SK-N-SH (cell line): ENCODE data around the gene SMIM3. TPM values are rescaled to one million over a fixed set of nuclear protein-coding genes. Genes with fewer than 3 reads are reported as not detected.

Experiments used
- CTCF ChIA-PET: fragments of 300-600, 350-600 bp; formaldehyde crosslinking; extraction: SDS; loops from one replicate; lab custom pipeline; 2021; lab: Yijun Ruan, JAX
- POLR2A ChIA-PET: fragments of 350-600 bp; sonication (Branson Sonifier 250); formaldehyde crosslinking; extraction: SDS; loops from one replicate; lab custom pipeline; 2020; ENCODE audit warnings: antibody characterized with exemption, inconsistent platforms; lab: Yijun Ruan, JAX
- DNase-seq: peaks from one replicate; pipeline ENCODE4 v3.0.0; 2012
- H2AFZ ChIP-seq: fragments of 200-600 bp; sonication (generic); 2 replicates; pipeline ENCODE4 v1.8.1; 2016; ENCODE audit warnings: antibody characterized with exemption, mild to moderate bottlenecking, low read depth
- H3F3A ChIP-seq: fragments of 200-600 bp; sonication (generic); replicated peaks from 2 replicates; pipeline ENCODE3; 2016; ENCODE audit warnings: antibody characterized with exemption, mild to moderate bottlenecking; ENCODE audit not compliant: insufficient read depth
- H3K27ac ChIP-seq, 2 experiments: fragments of 200-500 bp in 1 of 2; fragments of 200-600 bp in 1 of 2; sonication (Bioruptor generic) in 1 of 2; sonication (generic), shearing (Covaris generic) in 1 of 2; 2 replicates each; pipeline versions ENCODE4 v1.5.1 to v1.6.1; 2014 to 2016; ENCODE audit warnings: low read depth in 2 of 2, inconsistent platforms in 1 of 2, low read length in 1 of 2, mild to moderate bottlenecking in 1 of 2, mixed read lengths in 1 of 2
- H3K27me3 ChIP-seq: fragments of 200-600 bp; sonication (generic), shearing (Covaris generic); 2 replicates; pipeline ENCODE4 v1.6.1; 2016; ENCODE audit warnings: mixed run types; ENCODE audit not compliant: insufficient read depth
- H3K36me3 ChIP-seq, 2 experiments: fragments of 200-500 bp in 1 of 2; fragments of 200-600 bp in 1 of 2; sonication (Bioruptor generic) in 1 of 2; sonication (generic) in 1 of 2; replicated peaks in 1 of 2; 2 replicates each; pipeline versions ENCODE3 to v1.5.1; 2014 to 2016; ENCODE audit warnings: low read length in 1 of 2, mild to moderate bottlenecking in 1 of 2; ENCODE audit not compliant: insufficient read depth in 2 of 2, control insufficient read depth in 1 of 2
- H3K4me1 ChIP-seq, 2 experiments: fragments of 200-500 bp in 1 of 2; fragments of 200-600 bp in 1 of 2; sonication (Bioruptor generic) in 1 of 2; sonication (generic), shearing (Covaris generic) in 1 of 2; 2 replicates each; pipeline versions ENCODE4 v1.5.1 to v1.6.1; 2014 to 2016; ENCODE audit warnings: low read depth in 1 of 2, low read length in 1 of 2, mixed run types in 1 of 2; ENCODE audit not compliant: insufficient read depth in 2 of 2, control insufficient read depth in 1 of 2
- H3K4me2 ChIP-seq: fragments of 200-600 bp; sonication (generic), shearing (Covaris generic); 2 replicates; pipeline ENCODE4 v1.6.1; 2017; ENCODE audit warnings: mixed run types
- H3K4me3 ChIP-seq, 2 experiments: fragments of 200-500 bp in 1 of 2; fragments of 200-600 bp in 1 of 2; sonication (Bioruptor generic) in 1 of 2; sonication (generic), shearing (Covaris generic) in 1 of 2; 2 replicates each; pipeline versions ENCODE4 v1.5.1 to v1.8.1; 2014 to 2016; ENCODE audit warnings: low read depth in 2 of 2, inconsistent platforms in 1 of 2, low read length in 1 of 2, mild to moderate bottlenecking in 1 of 2, mixed read lengths in 1 of 2, moderate library complexity in 1 of 2
- H3K79me2 ChIP-seq: fragments of 200-600 bp; sonication (generic); 2 replicates; pipeline ENCODE4 v1.8.1; 2017; ENCODE audit warnings: mild to moderate bottlenecking; ENCODE audit not compliant: insufficient read depth
- H3K9ac ChIP-seq: fragments of 200-600 bp; sonication (generic); 2 replicates; pipeline ENCODE4 v1.6.1; 2017; ENCODE audit warnings: mixed run types
- H3K9me2 ChIP-seq: fragments of 200-600 bp; sonication (generic); 2 replicates; pipeline ENCODE4 v1.6.1; 2017; ENCODE audit warnings: mixed run types
- H3K9me3 ChIP-seq: fragments of 200-600 bp; sonication (generic); 2 replicates; pipeline ENCODE4 v1.6.1; 2017; ENCODE audit warnings: mixed run types, mild to moderate bottlenecking, moderate library complexity
- H4K20me1 ChIP-seq: fragments of 200-600 bp; sonication (generic); 2 replicates; pipeline ENCODE4 v1.6.1; 2017; ENCODE audit warnings: mild to moderate bottlenecking, mixed run types; ENCODE audit not compliant: insufficient read depth
- CHD2 ChIP-seq: fragments of 150-350 bp; IDR thresholded peaks from 2 replicates; pipeline ENCODE4 v1.6.1; 2018; ENCODE audit warnings: low read length; ENCODE audit not compliant: partially characterized antibody
- CTCF ChIP-seq: fragments of 200-600 bp; sonication (generic); IDR thresholded peaks from 2 replicates; pipeline ENCODE4 v1.6.1; 2017; ENCODE audit warnings: antibody characterized with exemption, mild to moderate bottlenecking, moderate library complexity
- EP300 ChIP-seq, 2 experiments: IDR thresholded peaks; 2 replicates each; pipeline versions ENCODE4 v1.4.0 to v1.6.1; 2012; ENCODE audit warnings: borderline replicate concordance in 1 of 2, low read depth in 1 of 2, low read length in 1 of 2
- FOSL2 ChIP-seq: IDR thresholded peaks from 2 replicates; pipeline ENCODE4 v1.4.0; 2012; ENCODE audit warnings: low read depth, mild to moderate bottlenecking, moderate library complexity, borderline replicate concordance
- FOXM1 ChIP-seq: IDR thresholded peaks from 2 replicates; pipeline ENCODE4 v1.4.0; 2012; ENCODE audit warnings: low read depth, mild to moderate bottlenecking
- GATA2 ChIP-seq: sonication (generic); formaldehyde crosslinking; IDR thresholded peaks from 2 replicates; pipeline ENCODE4 v1.5.0; 2020; ENCODE audit warnings: mild to moderate bottlenecking, missing genetic modification reagents
- IRF3 ChIP-seq: fragments of 150-350 bp; IDR thresholded peaks from 2 replicates; pipeline ENCODE4 v1.6.1; 2016; ENCODE audit warnings: mild to moderate bottlenecking, low read depth, low read length
- JUND ChIP-seq: IDR thresholded peaks from 2 replicates; pipeline ENCODE4 v1.4.0; 2012
- MAX ChIP-seq: IDR thresholded peaks from 2 replicates; pipeline ENCODE4 v1.4.0; 2012; ENCODE audit warnings: low read depth
- MEF2A ChIP-seq: IDR thresholded peaks from 2 replicates; pipeline ENCODE4 v1.4.0; 2012; ENCODE audit warnings: low read depth, borderline replicate concordance
- MXI1 ChIP-seq: IDR thresholded peaks from 2 replicates; pipeline ENCODE4 v1.6.1; 2012; ENCODE audit warnings: mild to moderate bottlenecking, low read depth, low read length, improper control_type of control experiment
- NFIC ChIP-seq: IDR thresholded peaks from 2 replicates; pipeline ENCODE4 v1.4.0; 2012; ENCODE audit warnings: borderline replicate concordance
- POLR2AphosphoS5 ChIP-seq: IDR thresholded peaks from 2 replicates; pipeline ENCODE4 v1.6.1; 2012; ENCODE audit warnings: low read depth, low read length
- RCOR1 ChIP-seq: fragments of 150-350 bp; IDR thresholded peaks from 2 replicates; pipeline ENCODE4 v1.6.1; 2017; ENCODE audit warnings: antibody characterized with exemption, low read length
- RFX5 ChIP-seq: IDR thresholded peaks from 2 replicates; pipeline ENCODE4 v1.6.1; 2012; ENCODE audit warnings: mild to moderate bottlenecking, improper control_type of control experiment, low read length
- RXRA ChIP-seq: IDR thresholded peaks from 2 replicates; pipeline ENCODE4 v1.4.0; 2012; ENCODE audit warnings: low read depth, mild to moderate bottlenecking, borderline replicate concordance
- TCF12 ChIP-seq: IDR thresholded peaks from 2 replicates; pipeline ENCODE4 v1.4.0; 2012
- USF2 ChIP-seq: fragments of 150-350 bp; IDR thresholded peaks from 2 replicates; pipeline ENCODE4 v1.6.1; 2017; ENCODE audit warnings: antibody characterized with exemption, low read length, low read depth, borderline replicate concordance
- YY1 ChIP-seq: IDR thresholded peaks from 2 replicates; pipeline ENCODE4 v1.4.0; 2012; ENCODE audit warnings: low read depth, mild to moderate bottlenecking
- ZBTB33 ChIP-seq: IDR thresholded peaks from 2 replicates; pipeline ENCODE4 v1.4.0; 2012; ENCODE audit warnings: low read depth, borderline replicate concordance
- WGBS: methylation state at CpG from one replicate; pipeline ENCODE4 v1.1.6; 2017; ENCODE audit warnings: low lambda C conversion rate; 5-methylcytosine and 5-hydroxymethylcytosine counted together
- polyA plus RNA-seq, 3 experiments: library from polyadenylated mRNA; depleted of rRNA; stranded (reverse); fragments of >200 nt; gene quantifications; 2 replicates each; pipeline ENCODE4 v1.2.3, GENCODE V29; 2012

SMIM3 gene
- polyA plus RNA-seq, 1 of the 3 experiments (the other 2 are of a cell fraction), result 39.9 TPM

- H4K20me1 ChIP-seq, result no peaks in the 10 kb centered on the region
- CTCF ChIA-PET, result interaction anchor here (0.8 to 2.2 kb wide), 4 partner anchors 21 to 308 kb away, joined by 3 to 7 read pairs (median 6); partner anchors contain the start of genes RBM22 and SMIM3
- no peaks in the 10 kb centered on the region for H3K9me2 ChIP-seq
- peaks cover 5% of the 10 kb centered on the region for H3F3A ChIP-seq
- TF ChIP-seq RXRA (no peak), RCOR1 (0 out of 2 replicates have a peak, but pooled peaks have one; percentile 5), NFIC (no peak), MXI1 (peak; percentile 14; the same call in 1 of the 2 replicates), TCF12 (no peak)
- TF ChIP-seq, all 33 proteins: peak for 2
- Histone ChIP-seq H2AFZ (peak overlapping the region; percentile 52; the same call in 1 of the 2 replicates), H3K4me1 (peaks cover 4 to 20% of the 10 kb centered on the region in 2 experiments; a peak in 3 of 4 replicates), H3K9me3 (no peaks in the 10 kb centered on the region), H3K9ac (peak overlapping the region; percentile 86), H3K27ac (peak overlapping the region; percentile 95 to 98), H3K79me2 (peaks cover 52% of the 10 kb centered on the region), H3K27me3 (no peaks in the 10 kb centered on the region), H3K4me3 (peak overlapping the region; percentile 85 to 91), H3K36me3 (peaks cover 29 to 41% of the 10 kb centered on the region in 2 experiments), H3K4me2 (peak overlapping the region; percentile 84)
- 0% methylated on average over 12 of the region's 12 CpGs for WGBS
- POLR2A ChIA-PET, result interaction anchor here (0.6 to 1.5 kb wide), 3 partner anchors 20 to 297 kb away, joined by 3 to 13 read pairs (median 6); partner anchors contain the start of genes RBM22 and SMIM3
- DNase-seq, result no peak
These were observed 20.4 kb upstream of the SMIM3 start for GRCh38 chr5:150758203-150758530.

- H3K9me2 ChIP-seq, result no peaks in the 10 kb centered on the region
- H3K9ac ChIP-seq, result peak within 1 kb of the TSS; percentile 86
- DNase-seq, result peak; percentile 87
- H3F3A ChIP-seq, result peaks cover 5% of the 10 kb centered on the region
- H3K4me3 ChIP-seq, result peak within 1 kb of the TSS; percentile 85 to 91
- no peaks in the 10 kb centered on the region for H4K20me1 ChIP-seq
- peaks cover 6 to 25% of the 10 kb centered on the region in 2 experiments; a peak in 3 of 4 replicates for H3K4me1 ChIP-seq
- CTCF ChIA-PET, result interaction anchor here (0.5 to 2.2 kb wide), 6 partner anchors 20 to 1343 kb away, joined by 3 to 7 read pairs (median 4); partner anchors contain the start of genes RBM22 and SMIM3
- peak within 1 kb of the TSS; percentile 99 for H2AFZ ChIP-seq
- no peaks in the 10 kb centered on the region for H3K9me3 ChIP-seq
- peak within 1 kb of the TSS; percentile 84 for H3K4me2 ChIP-seq
- WGBS, result 2% methylated on average over 42 of the region's 51 CpGs
- H3K36me3 ChIP-seq, result peaks cover 23 to 35% of the 10 kb centered on the region in 2 experiments
- no peaks in the 10 kb centered on the region for H3K27me3 ChIP-seq
- peaks cover 46% of the 10 kb centered on the region for H3K79me2 ChIP-seq
- POLR2A ChIA-PET, result interaction anchor here (0.6 to 1.5 kb wide), 5 partner anchors 11 to 309 kb away, joined by 3 to 13 read pairs (median 4); partner anchors contain the start of genes RBM22, RPS14 and SMIM3
- H3K27ac ChIP-seq, result peak within 1 kb of the TSS; percentile 95 to 98
- peak; percentile 93 for TF ChIP-seq USF2
- TF ChIP-seq RFX5, result peak; percentile 73; the same call in 1 of the 2 replicates
- no peak; the same call in 1 of the 2 replicates for TF ChIP-seq ZBTB33
- no peak for TF ChIP-seq FOXM1
- TF ChIP-seq POLR2AphosphoS5, result peak; percentile 85
- TF ChIP-seq FOSL2, result no peak
- TF ChIP-seq YY1, result peak; percentile 96
- peak; percentile 91 for TF ChIP-seq MAX
- TF ChIP-seq EP300 (IDR thresholded peaks at IDR 0.05; ENCODE audit: borderline replicate concordance in 1 of 2, low read depth in 1 of 2, low read length in 1 of 2), result no peak
- no peak for TF ChIP-seq MEF2A
- no peak for TF ChIP-seq CTCF
- TF ChIP-seq JUND, result no peak
- peak; percentile 69 for TF ChIP-seq CHD2
- no peak for TF ChIP-seq RCOR1
- peak; percentile 84 for TF ChIP-seq IRF3
- TF ChIP-seq GATA2 (CRISPR knock-in tag), result no peak
These were observed 19.8 kb upstream of the SMIM3 start, which contains the start of gene DCTN4 for GRCh38 chr5:150758531-150759333. DCTN4 (minus strand) TSS chr5:150759017; CDS start chr5:150758993, 24 bp downstream.
